Activated naive CD8-positive, alpha-beta T cell treated with anti-CD3 and anti-CD28 coated beads, Interleukin-2, amount 10 ng/mL, durations not matched to agents 7 days and 5 days (primary cell): ENCODE measurements around the gene POF1B. TPM values are rescaled to one million over a fixed set of nuclear protein-coding genes. Genes with fewer than 3 reads are reported as not detected.

Experiments used
- ATAC-seq: fragments of 150-1000 bp; cut with Tn5 transposase; one replicate; pipeline ENCODE4 v1.10.0; 2021; ENCODE audit warnings: low read depth, moderate library complexity
- POLR2A ChIA-PET: fragments of 350-600 bp; sonication (Branson Sonifier 250); formaldehyde crosslinking; loops from one replicate; lab custom pipeline; 2021; ENCODE audit warnings: antibody characterized with exemption; lab: Charles Lee
- DNase-seq: peaks from one replicate; pipeline ENCODE4 v3.0.0; 2021
- H3K27ac Mint-ChIP-seq: one replicate; pipeline ENCODE4 v1.8.0; 2022; ENCODE audit warnings: mild to moderate bottlenecking, mixed read lengths
- H3K27me3 Mint-ChIP-seq: one replicate; pipeline ENCODE4 v1.8.0; 2022; ENCODE audit warnings: mild to moderate bottlenecking, moderate library complexity, mixed read lengths
- H3K36me3 Mint-ChIP-seq: one replicate; pipeline ENCODE4 v1.8.0; 2021; ENCODE audit warnings: mild to moderate bottlenecking, mixed read lengths
- H3K4me1 Mint-ChIP-seq: one replicate; pipeline ENCODE4 v1.8.0; 2021; ENCODE audit warnings: mixed read lengths
- H3K4me3 Mint-ChIP-seq: one replicate; pipeline ENCODE4 v1.8.0; 2022; ENCODE audit warnings: mild to moderate bottlenecking, moderate library complexity, mixed read lengths
- H3K9me3 Mint-ChIP-seq: one replicate; pipeline ENCODE4 v1.8.0; 2021; ENCODE audit warnings: mixed read lengths
- total RNA-seq, 2 experiments: library from RNA; stranded (reverse); gene quantifications; one replicate each; pipeline ENCODE4 v1.2.3, GENCODE V29; 2021

Gene POF1B, protein sequence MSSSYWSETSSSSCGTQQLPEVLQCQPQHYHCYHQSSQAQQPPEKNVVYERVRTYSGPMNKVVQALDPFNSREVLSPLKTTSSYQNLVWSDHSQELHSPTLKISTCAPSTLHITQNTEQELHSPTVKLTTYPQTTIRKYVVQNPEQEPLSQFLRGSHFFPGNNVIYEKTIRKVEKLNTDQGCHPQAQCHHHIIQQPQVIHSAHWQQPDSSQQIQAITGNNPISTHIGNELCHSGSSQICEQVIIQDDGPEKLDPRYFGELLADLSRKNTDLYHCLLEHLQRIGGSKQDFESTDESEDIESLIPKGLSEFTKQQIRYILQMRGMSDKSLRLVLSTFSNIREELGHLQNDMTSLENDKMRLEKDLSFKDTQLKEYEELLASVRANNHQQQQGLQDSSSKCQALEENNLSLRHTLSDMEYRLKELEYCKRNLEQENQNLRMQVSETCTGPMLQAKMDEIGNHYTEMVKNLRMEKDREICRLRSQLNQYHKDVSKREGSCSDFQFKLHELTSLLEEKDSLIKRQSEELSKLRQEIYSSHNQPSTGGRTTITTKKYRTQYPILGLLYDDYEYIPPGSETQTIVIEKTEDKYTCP
- under 1 TPM in 1 of 2 experiments, not detected in 1; 0.11 TPM for total RNA-seq

- POLR2A ChIA-PET, result no interaction called here
- Mint-ChIP-seq H3K4me3 (no peak within 1 kb of the TSS), H3K36me3 (no peaks in the 10 kb centered on the region), H3K27ac (no peak within 1 kb of the TSS), H3K4me1 (no peaks in the 10 kb centered on the region), H3K27me3 (no peaks in the 10 kb centered on the region), H3K9me3 (no peaks in the 10 kb centered on the region)
- ATAC-seq (no peak), DNase-seq (no peak)
These were observed at the start of gene POF1B for GRCh38 chrX:85379174-85379907. Gene POF1B, minus strand, starts transcription at chrX:85379665. Its CDS starts 211 bp downstream, at chrX:85379454.

GRCh38 chrX:85429066-85429465 is 49.6 kb upstream of the POF1B start:
- POLR2A ChIA-PET, result no interaction called here
- DNase-seq, result no peak
- no peak overlapping the region for H3K4me3 Mint-ChIP-seq
- H3K36me3 Mint-ChIP-seq, result no peaks in the 10 kb centered on the region
- no peaks in the 10 kb centered on the region for H3K27me3 Mint-ChIP-seq
- no peak for ATAC-seq
- H3K27ac Mint-ChIP-seq, result no peak overlapping the region
- no peaks in the 10 kb centered on the region for H3K9me3 Mint-ChIP-seq
- H3K4me1 Mint-ChIP-seq, result no peaks in the 10 kb centered on the region

- no peaks in the 10 kb centered on the region for H3K4me1 Mint-ChIP-seq
These were observed 39.8 kb upstream of the POF1B start for GRCh38 chrX:85419293-85419692.

GRCh38 chrX:85391878-85392238 is 12.4 kb upstream of the POF1B start:
- Mint-ChIP-seq H3K4me1 (no peaks in the 10 kb centered on the region), H3K4me3 (no peak overlapping the region), H3K36me3 (no peaks in the 10 kb centered on the region), H3K27ac (no peak overlapping the region), H3K27me3 (no peaks in the 10 kb centered on the region), H3K9me3 (no peaks in the 10 kb centered on the region)
- POLR2A ChIA-PET, result no interaction called here
- ATAC-seq (no peak), DNase-seq (no peak)

More at GRCh38 chrX:85419293-85419692, 39.8 kb upstream of the POF1B start:
- H3K36me3 Mint-ChIP-seq, result no peaks in the 10 kb centered on the region
- DNase-seq (no peak), ATAC-seq (no peak)
- no peaks in the 10 kb centered on the region for H3K27me3 Mint-ChIP-seq
- no peak overlapping the region for H3K27ac Mint-ChIP-seq
- no peak overlapping the region for H3K4me3 Mint-ChIP-seq
- no peaks in the 10 kb centered on the region for H3K9me3 Mint-ChIP-seq
- POLR2A ChIA-PET, result no interaction called here

GRCh38 chrX:85391185-85391877 is 11.9 kb upstream of the POF1B start:
- ATAC-seq (no peak), DNase-seq (no peak)
- no peaks in the 10 kb centered on the region for H3K36me3 Mint-ChIP-seq
- H3K27ac Mint-ChIP-seq, result no peak overlapping the region
- H3K27me3 Mint-ChIP-seq, result no peaks in the 10 kb centered on the region
- POLR2A ChIA-PET, result no interaction called here
- H3K4me1 Mint-ChIP-seq, result no peaks in the 10 kb centered on the region
- no peak overlapping the region for H3K4me3 Mint-ChIP-seq
- H3K9me3 Mint-ChIP-seq, result no peaks in the 10 kb centered on the region

DNA sequence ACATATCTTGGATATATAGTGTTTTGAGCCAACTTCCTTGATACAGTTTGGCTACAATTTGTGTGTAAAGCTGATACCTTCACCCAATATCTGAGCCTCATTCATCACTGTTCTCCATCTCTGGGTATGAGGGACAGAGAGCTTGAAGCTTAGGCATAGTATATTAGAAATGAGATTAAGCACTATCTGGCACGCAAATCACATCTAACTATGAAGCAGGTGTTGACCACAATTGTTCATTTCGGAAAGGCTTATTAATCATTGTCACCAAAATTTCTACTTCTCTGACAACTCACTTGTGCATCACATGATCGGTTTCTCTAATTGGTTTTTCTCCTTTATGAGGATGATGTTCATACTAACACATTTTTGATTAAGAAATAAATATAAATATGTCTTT is 2.1 kb upstream of the POF1B start:
- H3K4me3 Mint-ChIP-seq, result no peak overlapping the region
- DNase-seq, result no peak
- no peaks in the 10 kb centered on the region for H3K36me3 Mint-ChIP-seq
- no peaks in the 10 kb centered on the region for H3K4me1 Mint-ChIP-seq
- POLR2A ChIA-PET, result no interaction called here
- no peaks in the 10 kb centered on the region for H3K9me3 Mint-ChIP-seq
- ATAC-seq, result no peak
- no peak overlapping the region for H3K27ac Mint-ChIP-seq
- no peaks in the 10 kb centered on the region for H3K27me3 Mint-ChIP-seq

DNA sequence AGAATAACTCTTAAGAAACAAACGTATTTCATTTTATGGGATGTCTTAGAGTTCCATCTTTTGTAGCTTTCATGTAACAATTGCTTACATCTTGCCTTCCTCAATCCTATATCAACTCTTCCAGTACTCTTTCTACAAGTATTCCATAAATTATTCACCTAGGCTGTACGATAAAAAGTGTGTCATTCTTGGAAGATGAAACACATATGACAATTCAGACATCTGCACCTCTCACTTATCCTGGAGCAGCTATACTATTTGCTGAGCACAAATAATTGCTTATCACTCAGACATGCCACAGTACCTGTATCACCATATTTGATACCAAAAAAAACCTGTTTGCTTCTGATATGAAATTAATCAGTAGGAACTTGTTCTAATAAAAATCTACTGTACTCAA is 1.0 kb downstream of the POF1B start:
- no peaks in the 10 kb centered on the region for H3K27me3 Mint-ChIP-seq
- H3K4me1 Mint-ChIP-seq, result no peaks in the 10 kb centered on the region
- DNase-seq, result no peak
- POLR2A ChIA-PET, result no interaction called here
- no peak for ATAC-seq
- H3K9me3 Mint-ChIP-seq, result no peaks in the 10 kb centered on the region
- H3K27ac Mint-ChIP-seq, result no peak overlapping the region
- no peak overlapping the region for H3K4me3 Mint-ChIP-seq
- H3K36me3 Mint-ChIP-seq, result no peaks in the 10 kb centered on the region

DNA sequence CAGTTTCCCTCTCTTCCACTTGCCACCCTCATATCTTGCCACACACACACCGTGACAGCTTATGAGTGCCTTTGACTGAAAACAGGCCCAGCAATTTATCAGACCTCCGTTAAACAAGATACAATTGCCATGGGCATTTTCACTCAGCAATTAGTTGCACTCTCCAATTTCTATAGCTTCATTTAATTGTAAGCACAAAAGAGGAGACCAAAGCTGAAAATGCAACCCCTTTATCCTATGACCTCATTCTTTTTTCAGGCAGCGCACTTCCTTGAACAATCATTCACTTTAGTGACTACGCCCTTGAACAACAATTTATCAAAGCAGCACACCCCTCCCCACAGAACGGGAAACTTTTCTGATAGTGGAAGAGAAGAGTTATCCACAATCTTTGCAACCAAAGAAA is 4.1 kb downstream of the POF1B start:
- no peak for DNase-seq
- POLR2A ChIA-PET, result no interaction called here
- no peaks in the 10 kb centered on the region for H3K9me3 Mint-ChIP-seq
- H3K36me3 Mint-ChIP-seq, result no peaks in the 10 kb centered on the region
- ATAC-seq, result no peak
- no peak overlapping the region for H3K4me3 Mint-ChIP-seq
- no peaks in the 10 kb centered on the region for H3K27me3 Mint-ChIP-seq
- H3K27ac Mint-ChIP-seq, result no peak overlapping the region
- no peaks in the 10 kb centered on the region for H3K4me1 Mint-ChIP-seq

- H3K4me1 Mint-ChIP-seq, result no peaks in the 10 kb centered on the region
- ATAC-seq (no peak), DNase-seq (no peak)
- no peaks in the 10 kb centered on the region for H3K9me3 Mint-ChIP-seq
- H3K27me3 Mint-ChIP-seq, result no peaks in the 10 kb centered on the region
- POLR2A ChIA-PET, result no interaction called here
- H3K4me3 Mint-ChIP-seq, result no peak overlapping the region
- H3K36me3 Mint-ChIP-seq, result no peaks in the 10 kb centered on the region
- no peak overlapping the region for H3K27ac Mint-ChIP-seq
These were observed 14.0 kb downstream of the POF1B start for GRCh38 chrX:85365370-85365995.

- no peak for DNase-seq
- Mint-ChIP-seq H3K9me3 (no peaks in the 10 kb centered on the region), H3K27ac (no peak overlapping the region), H3K4me1 (no peaks in the 10 kb centered on the region), H3K4me3 (no peak overlapping the region), H3K27me3 (no peaks in the 10 kb centered on the region), H3K36me3 (no peaks in the 10 kb centered on the region)
- ATAC-seq, result no peak
- POLR2A ChIA-PET, result no interaction called here
These were observed 20.4 kb downstream of the POF1B start for GRCh38 chrX:85359051-85359450.

GRCh38 chrX:85345523-85345922 is 33.9 kb downstream of the POF1B start:
- POLR2A ChIA-PET, result no interaction called here
- no peak overlapping the region for H3K27ac Mint-ChIP-seq
- H3K4me3 Mint-ChIP-seq, result no peak overlapping the region
- ATAC-seq, result no peak
- no peaks in the 10 kb centered on the region for H3K27me3 Mint-ChIP-seq
- no peaks in the 10 kb centered on the region for H3K36me3 Mint-ChIP-seq
- no peak for DNase-seq
- H3K4me1 Mint-ChIP-seq, result no peaks in the 10 kb centered on the region
- H3K9me3 Mint-ChIP-seq, result no peaks in the 10 kb centered on the region

DNA sequence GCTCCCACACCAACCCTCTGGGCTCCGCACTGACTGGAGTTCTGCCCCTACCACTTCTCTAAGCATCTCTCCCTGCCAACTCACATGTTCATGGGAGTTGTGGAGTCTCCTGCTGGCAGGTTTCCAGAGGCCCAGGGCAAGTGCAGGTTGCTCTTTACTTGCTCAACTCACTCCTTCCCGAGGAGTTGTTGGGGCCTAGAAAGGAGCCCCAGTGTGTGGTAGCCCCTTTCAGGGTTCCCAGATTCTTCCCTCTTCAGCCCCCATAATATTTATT is 52.5 kb downstream of the POF1B start:
- Mint-ChIP-seq H3K27me3 (no peaks in the 10 kb centered on the region), H3K27ac (no peak overlapping the region), H3K36me3 (no peaks in the 10 kb centered on the region), H3K9me3 (peaks cover 2% of the 10 kb centered on the region), H3K4me3 (no peak overlapping the region), H3K4me1 (no peaks in the 10 kb centered on the region)
- DNase-seq (no peak), ATAC-seq (no peak)
- POLR2A ChIA-PET, result no interaction called here
